CD4-positive, alpha-beta memory T cell (primary cell): ENCODE data around the gene EMC9. TPM values are rescaled to one million over a fixed set of nuclear protein-coding genes. Genes with fewer than 3 reads are reported as not detected.

Source experiments
- CTCF ChIA-PET: fragments of 350-600 bp; sonication (Branson Sonifier 250); formaldehyde crosslinking; loops from one replicate; lab custom pipeline; 2021; ENCODE audit warnings: inconsistent platforms; ENCODE audit not compliant: partially characterized antibody; lab: Charles Lee
- POLR2A ChIA-PET: fragments of 350-600 bp; sonication (Branson Sonifier 250); formaldehyde crosslinking; loops from one replicate; lab custom pipeline; 2021; ENCODE audit not compliant: partially characterized antibody; lab: Charles Lee
- DNase-seq, 5 donors: peaks; one replicate each; pipeline versions ENCODE4 v3.0.0 to v3.0.0-alpha.2; 2020 to 2022; ENCODE audit warnings: mixed read lengths in 1 of 5
- H3K27ac ChIP-seq: one replicate; pipeline ENCODE4 v1.7.0; 2013; ENCODE audit warnings: low read depth, low read length
- H3K27me3 ChIP-seq: 2 replicates; pipeline ENCODE4 v1.7.0; 2013; ENCODE audit warnings: mild to moderate bottlenecking, low read length, moderate library complexity; ENCODE audit not compliant: insufficient read depth
- H3K36me3 ChIP-seq: 2 replicates; pipeline ENCODE4 v1.7.0; 2013; ENCODE audit warnings: mild to moderate bottlenecking, low read length, moderate library complexity; ENCODE audit not compliant: insufficient read depth
- H3K4me1 ChIP-seq: 2 replicates; pipeline ENCODE4 v1.7.0; 2013; ENCODE audit warnings: mild to moderate bottlenecking, low read length, moderate library complexity; ENCODE audit not compliant: insufficient read depth
- H3K4me3 ChIP-seq, 2 donors: one replicate each; pipeline ENCODE4 v1.7.0; 2013; ENCODE audit warnings: low read length in 2 of 2, mild to moderate bottlenecking in 1 of 2
- H3K9me3 ChIP-seq, 2 donors: one replicate each; pipeline ENCODE4 v1.7.0; 2013; ENCODE audit warnings: low read length in 2 of 2, control low read depth in 1 of 2; ENCODE audit not compliant: control insufficient read depth in 1 of 2
- H3K27ac Mint-ChIP-seq, 7 donors: one replicate each; pipeline ENCODE4 v1.8.0; 2020 to 2021; ENCODE audit warnings: mixed read lengths in 7 of 7, mild to moderate bottlenecking in 6 of 7, inconsistent platforms in 3 of 7, moderate library complexity in 3 of 7
- H3K27me3 Mint-ChIP-seq, 2 donors: one replicate each; pipeline ENCODE4 v1.8.0; 2020 to 2021; ENCODE audit warnings: mixed read lengths in 2 of 2
- H3K36me3 Mint-ChIP-seq, 2 donors: one replicate each; pipeline ENCODE4 v1.8.0; 2020 to 2021; ENCODE audit warnings: mixed read lengths in 2 of 2, inconsistent platforms in 1 of 2, mild to moderate bottlenecking in 1 of 2
- H3K4me1 Mint-ChIP-seq, 4 donors: one replicate each; pipeline ENCODE4 v1.8.0; 2020 to 2021; ENCODE audit warnings: mixed read lengths in 4 of 4, mild to moderate bottlenecking in 1 of 4
- H3K4me3 Mint-ChIP-seq, 8 donors: one replicate each; pipeline ENCODE4 v1.8.0; 2020 to 2021; ENCODE audit warnings: mixed read lengths in 8 of 8, mild to moderate bottlenecking in 7 of 8, moderate library complexity in 6 of 8, inconsistent platforms in 3 of 8
- H3K9me3 Mint-ChIP-seq, 8 donors: one replicate each; pipeline ENCODE4 v1.8.0; 2020 to 2021; ENCODE audit warnings: mixed read lengths in 8 of 8, mild to moderate bottlenecking in 5 of 8, inconsistent platforms in 3 of 8, moderate library complexity in 1 of 8
- intact Hi-C: fragments of 100-400 bp; cut with micrococcal nuclease; formaldehyde crosslinking; loops from one replicate; pipeline ENCODE4 v1.15.1; 2023
- polyA plus RNA-seq, 2 donors: library from polyadenylated mRNA; unstranded; fragments of 300-500 nt; fragmentation: Illumina TruSeq; gene quantifications; one replicate each; pipeline ENCODE4 v1.2.3, GENCODE V29; 2021
- total RNA-seq, 2 experiments: library from RNA; stranded (reverse); gene quantifications; one replicate each; pipeline ENCODE4 v1.2.3, GENCODE V29; 2021

Gene EMC9
- total and polyA plus RNA-seq, 4 experiments from 2014 or later: 11.4 to 33.9 (median 23.3) TPM

GRCh38 chr14:24177891-24178290, 36.5 kb upstream of the EMC9 start:
- H3K27ac Mint-ChIP-seq: peak overlapping the region in 3 of 7 donors; percentile 52 to 81 (median 64)
- H3K9me3 Mint-ChIP-seq: no peaks in the 10 kb centered on the region
- ChIA-PET POLR2A (interaction anchor here (1.2 to 2.3 kb wide), 2 partner anchors 13 to 35 kb away, joined by 3 to 5 read pairs; no protein-coding TSS in a partner anchor), CTCF (no interaction called here)
- peaks cover 19 to 75% of the 10 kb centered on the region in 2 donors for H3K36me3 Mint-ChIP-seq
- H3K27me3 Mint-ChIP-seq: no peaks in the 10 kb centered on the region
- Histone ChIP-seq H3K4me3 (no peak overlapping the region), H3K4me1 (no peaks in the 10 kb centered on the region), H3K9me3 (no peaks in the 10 kb centered on the region), H3K36me3 (peaks cover 37% of the 10 kb centered on the region), H3K27ac (no peak overlapping the region), H3K27me3 (no peaks in the 10 kb centered on the region)
- intact Hi-C loops: no loop called here
- H3K4me3 Mint-ChIP-seq: no peak overlapping the region
- no peak for DNase-seq
- peaks cover 11 to 25% (median 13%) of the 10 kb centered on the region in 4 donors for H3K4me1 Mint-ChIP-seq

- H3K4me3 Mint-ChIP-seq: no peak overlapping the region
- H3K4me1 Mint-ChIP-seq: peaks cover 11 to 31% (median 14%) of the 10 kb centered on the region in 4 donors
- no peak overlapping the region for H3K27ac ChIP-seq
- no peaks in the 10 kb centered on the region for H3K9me3 ChIP-seq
- H3K27me3 ChIP-seq: no peaks in the 10 kb centered on the region
- POLR2A ChIA-PET: interaction anchor here (0.7 to 2.3 kb wide), 2 partner anchors 10 to 13 kb away, joined by 3 to 5 read pairs; no protein-coding TSS in a partner anchor
- no peak for DNase-seq
- no peaks in the 10 kb centered on the region for H3K9me3 Mint-ChIP-seq
- intact Hi-C loops: no loop called here
- CTCF ChIA-PET: no interaction called here
- H3K36me3 ChIP-seq: peaks cover 35% of the 10 kb centered on the region
- H3K36me3 Mint-ChIP-seq: peaks cover 15 to 71% of the 10 kb centered on the region in 2 donors
- H3K27ac Mint-ChIP-seq: peak overlapping the region in 6 of 7 donors; percentile 8 to 81 (median 58)
- H3K4me1 ChIP-seq: peaks cover 1% of the 10 kb centered on the region
- H3K27me3 Mint-ChIP-seq: no peaks in the 10 kb centered on the region
- H3K4me3 ChIP-seq: no peak overlapping the region
These were observed 35.8 kb upstream of the EMC9 start for GRCh38 chr14:24177041-24177825.

- peaks cover 35% of the 10 kb centered on the region for H3K36me3 ChIP-seq
- CTCF ChIA-PET: no interaction called here
- no peak overlapping the region for H3K27ac ChIP-seq
- DNase-seq: no peak
- Mint-ChIP-seq H3K4me1 (peaks cover 11 to 37% (median 16%) of the 10 kb centered on the region in 4 donors), H3K27ac (peak overlapping the region in 1 of 7 donors; percentile 50), H3K9me3 (no peaks in the 10 kb centered on the region), H3K36me3 (peaks cover 15 to 69% of the 10 kb centered on the region in 2 donors), H3K4me3 (no peak overlapping the region), H3K27me3 (no peaks in the 10 kb centered on the region)
- peaks cover 5% of the 10 kb centered on the region for H3K4me1 ChIP-seq
- H3K9me3 ChIP-seq: no peaks in the 10 kb centered on the region
- no peak overlapping the region for H3K4me3 ChIP-seq
- intact Hi-C loops: no loop called here
- POLR2A ChIA-PET: interaction anchor here (2.3 kb wide), 1 partner anchor 15 kb away, joined by 10 read pairs; the partner anchor contains the start of gene IRF9
- H3K27me3 ChIP-seq: no peaks in the 10 kb centered on the region
These were observed 35.2 kb upstream of the EMC9 start for GRCh38 chr14:24176599-24176998.

GRCh38 chr14:24172871-24173281, 31.5 kb upstream of the EMC9 start:
- H3K9me3 Mint-ChIP-seq: no peaks in the 10 kb centered on the region

GRCh38 chr14:24172261-24172860, 31.0 kb upstream of the EMC9 start:
- H3K36me3 ChIP-seq: peaks cover 11% of the 10 kb centered on the region
- intact Hi-C loops: no loop called here
- H3K4me3 ChIP-seq: no peak overlapping the region
- Mint-ChIP-seq H3K27ac (peak overlapping the region in 5 of 7 donors; percentile 42 to 88 (median 63)), H3K36me3 (peaks cover 11 to 54% of the 10 kb centered on the region in 2 donors), H3K4me1 (peaks cover 18 to 54% (median 34%) of the 10 kb centered on the region in 4 donors), H3K4me3 (peak overlapping the region; percentile 48 to 91 (median 84)), H3K27me3 (no peaks in the 10 kb centered on the region), H3K9me3 (no peaks in the 10 kb centered on the region)
- DNase-seq: no peak
- no peaks in the 10 kb centered on the region for H3K9me3 ChIP-seq
- peaks cover 21% of the 10 kb centered on the region for H3K4me1 ChIP-seq
- CTCF ChIA-PET: interaction anchor here (5.3 kb wide), 1 partner anchor 11 kb away, joined by 31 read pairs; the partner anchor contains the start of gene IRF9
- POLR2A ChIA-PET: interaction anchor here (0.6 to 2.3 kb wide), 4 partner anchors 15 to 41 kb away, joined by 3 to 14 read pairs (median 5); partner anchors contain the start of genes CHMP4A, RNF31 and TM9SF1
- no peaks in the 10 kb centered on the region for H3K27me3 ChIP-seq
- peak overlapping the region; percentile 42 for H3K27ac ChIP-seq

More at GRCh38 chr14:24172871-24173281, 31.5 kb upstream of the EMC9 start:
- no peak for DNase-seq
- Histone ChIP-seq H3K27ac (no peak overlapping the region), H3K9me3 (no peaks in the 10 kb centered on the region), H3K4me3 (no peak overlapping the region), H3K36me3 (peaks cover 11% of the 10 kb centered on the region), H3K27me3 (no peaks in the 10 kb centered on the region), H3K4me1 (peaks cover 18% of the 10 kb centered on the region)
- intact Hi-C loops: no loop called here
- H3K27ac Mint-ChIP-seq: peak overlapping the region; percentile 29 to 77 (median 54)
- H3K27me3 Mint-ChIP-seq: no peaks in the 10 kb centered on the region
- peaks cover 18 to 50% (median 30%) of the 10 kb centered on the region in 4 donors for H3K4me1 Mint-ChIP-seq
- peaks cover 7 to 54% of the 10 kb centered on the region in 2 donors for H3K36me3 Mint-ChIP-seq
- ChIA-PET CTCF (interaction anchor here (5.3 kb wide), 1 partner anchor 12 kb away, joined by 31 read pairs; the partner anchor contains the start of gene IRF9), POLR2A (interaction anchor here (0.8 to 2.3 kb wide), 3 partner anchors 11 to 41 kb away, joined by 3 to 14 read pairs (median 5); partner anchors contain the start of genes CHMP4A and TM9SF1)
- peak overlapping the region in 3 of 8 donors; percentile 10 to 36 (median 26) for H3K4me3 Mint-ChIP-seq

- Histone ChIP-seq H3K4me1 (peaks cover 22% of the 10 kb centered on the region), H3K9me3 (no peaks in the 10 kb centered on the region), H3K4me3 (peak within 1 kb of the TSS in 1 of 2 donors; percentile 26), H3K27ac (peak within 1 kb of the TSS; percentile 42), H3K27me3 (no peaks in the 10 kb centered on the region), H3K36me3 (peaks cover 12% of the 10 kb centered on the region)
- intact Hi-C loops: loop anchor here (1.0 kb wide), 2 partner anchors 10 to 17 kb away; partner anchors contain the start of genes IPO4 and IRF9
- Mint-ChIP-seq H3K4me3 (peak within 1 kb of the TSS; percentile 82 to 91 (median 87)), H3K36me3 (peaks cover 16 to 54% of the 10 kb centered on the region in 2 donors), H3K4me1 (peaks cover 20 to 56% (median 35%) of the 10 kb centered on the region in 4 donors), H3K27me3 (no peaks in the 10 kb centered on the region), H3K27ac (peak within 1 kb of the TSS; percentile 63 to 88 (median 85)), H3K9me3 (no peaks in the 10 kb centered on the region)
- ChIA-PET CTCF (interaction anchor here (0.7 to 5.3 kb wide), 2 partner anchors 7 to 10 kb away, joined by 4 to 31 read pairs; partner anchors contain the start of gene IRF9), POLR2A (interaction anchor here (0.6 to 2.3 kb wide), 9 partner anchors 10 to 112 kb away, joined by 3 to 23 read pairs (median 3); partner anchors contain the start of genes CHMP4A, DCAF11, IRF9 and NRL)
- DNase-seq: peak; percentile 66 to 84 (median 73)
These were observed 30.2 kb upstream of the EMC9 start, which contains the start of gene REC8 for GRCh38 chr14:24171422-24172260. REC8 (plus strand) TSS chr14:24172080; CDS start chr14:24172553, 473 bp downstream.
